Smooth muscle cell of the pulmonary artery (primary cell): Measurements from ENCODE around the gene NT5DC4. TPM values are rescaled to one million over a fixed set of nuclear protein-coding genes. Genes with fewer than 3 reads are reported as not detected.

Experiments used
- total RNA-seq: library from RNA; depleted of rRNA; stranded (reverse); fragments of >200 nt; gene quantifications from 2 replicates; pipeline ENCODE4 v1.2.3, GENCODE V29; 2014

Gene NT5DC4
- 0.33 TPM in 1 of 2 replicates, not detected in the other for total RNA-seq

GRCh38 chr2:112720785-112721184 lies at the start of gene NT5DC4:
Gene NT5DC4 (plus strand): TSS chr2:112721020. CDS start chr2:112721080, 60 bp downstream.

GRCh38 chr2:112764071-112765044 lies 43.5 kb downstream of the NT5DC4 start, which contains the start of gene CKAP2L:
Gene CKAP2L (minus strand): TSS chr2:112764609. CDS start chr2:112764598, 11 bp downstream.

GRCh38 chr2:112784199-112785189 lies 63.7 kb downstream of the NT5DC4 start, which contains the start of gene IL1A:
Gene IL1A (minus strand): TSS chr2:112784493. CDS start chr2:112783770, 723 bp downstream.

Other genes starting within 250 kb of the NT5DC4 start
- 32.3 and 40.9 TPM in 2 replicates for gene TTL, start 238.9 kb upstream of the NT5DC4 start, total RNA-seq
- 14.9 and 21.2 TPM in 2 replicates for gene POLR1B, start 178.6 kb upstream of the NT5DC4 start, total RNA-seq
- 5.2 and 8.8 TPM in 2 replicates for gene CHCHD5, start 136.4 kb upstream of the NT5DC4 start, total RNA-seq
- 139 and 319 TPM in 2 replicates for gene SLC20A1, start 75.1 kb upstream of the NT5DC4 start, total RNA-seq
- gene CKAP2L, start 43.6 kb downstream of the NT5DC4 start, total RNA-seq, result 1.3 and 4.0 TPM in 2 replicates
- gene IL1A, start 63.5 kb downstream of the NT5DC4 start, total RNA-seq, result 0.85 and 2.7 TPM in 2 replicates
- gene IL1B, start 115.8 kb downstream of the NT5DC4 start, total RNA-seq, result 2.6 and 11.9 TPM in 2 replicates
- gene IL37, start 190.1 kb downstream of the NT5DC4 start, total RNA-seq, result not detected in 2 replicates